Hematopoietic multipotent progenitor cell (in vitro differentiated cells): ENCODE data around the gene VPS50. TPM values are rescaled to one million over a fixed set of nuclear protein-coding genes. Genes with fewer than 3 reads are reported as not detected.
"Not testable (repeated sequence)": the region's sequence is repeated elsewhere in the genome, so short reads cannot be mapped to it uniquely, and the experiment has no call there.

Source experiments
- DNase-seq, 3 donors: peaks; one replicate each; pipeline ENCODE4 v3.0.0-alpha.2; 2011 to 2015; ENCODE audit warnings: low read depth in 2 of 3, low spot score in 2 of 3
- total RNA-seq: library from RNA; depleted of rRNA; stranded (reverse); fragments of >200 nt; gene quantifications from one replicate; pipeline ENCODE4 v1.2.3, GENCODE V29; 2012

VPS50 gene
- total RNA-seq, 1 donor, result 10.8 TPM

- DNase-seq, result no peak
Measured at GRCh38 chr7:93238748-93239147, 6.6 kb downstream of the VPS50 start.

- no peak for DNase-seq
Measured at GRCh38 chr7:93239824-93240223, 7.7 kb downstream of the VPS50 start.

GRCh38 chr7:93242106-93242505, 9.9 kb downstream of the VPS50 start:
- DNase-seq, result no peak

- DNase-seq, result peak in 2 of 3 donors; percentile 18 to 66
Measured at GRCh38 chr7:93245525-93246432, 13.6 kb downstream of the VPS50 start.

- no peak for DNase-seq
Measured at GRCh38 chr7:93249491-93250148, 17.5 kb downstream of the VPS50 start.

GRCh38 chr7:93258661-93259060, 26.5 kb downstream of the VPS50 start:
- no peak for DNase-seq

- no peak for DNase-seq
Measured at GRCh38 chr7:93262535-93262934, 30.4 kb downstream of the VPS50 start.

- no peak for DNase-seq
Measured at GRCh38 chr7:93265220-93265619, 33.1 kb downstream of the VPS50 start.

- DNase-seq, result no peak
Measured at GRCh38 chr7:93279541-93279940, 47.4 kb downstream of the VPS50 start.

GRCh38 chr7:93284908-93285307, 52.7 kb downstream of the VPS50 start:
- no peak for DNase-seq

- DNase-seq, result no peak
Measured at GRCh38 chr7:93293229-93293628, 61.1 kb downstream of the VPS50 start.

GRCh38 chr7:93298206-93298605, 66.0 kb downstream of the VPS50 start:
- no peak for DNase-seq

- no peak for DNase-seq
Measured at GRCh38 chr7:93298671-93299070, 66.5 kb downstream of the VPS50 start.

- DNase-seq, result no peak
Measured at GRCh38 chr7:93301736-93302135, 69.6 kb downstream of the VPS50 start.

- no peak for DNase-seq
Measured at GRCh38 chr7:93307131-93307660, 75.0 kb downstream of the VPS50 start.

GRCh38 chr7:93307943-93308342, 75.8 kb downstream of the VPS50 start:
- DNase-seq, result no peak

GRCh38 chr7:93310346-93310745, 78.2 kb downstream of the VPS50 start:
- DNase-seq, result no peak

- DNase-seq, result no peak
Measured at GRCh38 chr7:93314449-93314848, 82.3 kb downstream of the VPS50 start.

- no peak for DNase-seq
Measured at GRCh38 chr7:93315896-93316295, 83.7 kb downstream of the VPS50 start.

GRCh38 chr7:93316730-93317129, 84.6 kb downstream of the VPS50 start:
- DNase-seq, result no peak

GRCh38 chr7:93320887-93321286, 88.7 kb downstream of the VPS50 start:
- DNase-seq, result no peak

- not testable (repeated sequence) for DNase-seq
Measured at GRCh38 chr7:93326291-93326690, 94.1 kb downstream of the VPS50 start.
